ENCODE results near the gene DCTD. TPM values are rescaled to one million over a fixed set of nuclear protein-coding genes. Genes with fewer than 3 reads are reported as not detected.

Gene DCTD
- total and polyA plus RNA-seq, 2 of the 13 experiments (the other 11 are each of a cell fraction or from before 2014, with no cell fraction given), result 85.1 to 95.3 TPM

DNA sequence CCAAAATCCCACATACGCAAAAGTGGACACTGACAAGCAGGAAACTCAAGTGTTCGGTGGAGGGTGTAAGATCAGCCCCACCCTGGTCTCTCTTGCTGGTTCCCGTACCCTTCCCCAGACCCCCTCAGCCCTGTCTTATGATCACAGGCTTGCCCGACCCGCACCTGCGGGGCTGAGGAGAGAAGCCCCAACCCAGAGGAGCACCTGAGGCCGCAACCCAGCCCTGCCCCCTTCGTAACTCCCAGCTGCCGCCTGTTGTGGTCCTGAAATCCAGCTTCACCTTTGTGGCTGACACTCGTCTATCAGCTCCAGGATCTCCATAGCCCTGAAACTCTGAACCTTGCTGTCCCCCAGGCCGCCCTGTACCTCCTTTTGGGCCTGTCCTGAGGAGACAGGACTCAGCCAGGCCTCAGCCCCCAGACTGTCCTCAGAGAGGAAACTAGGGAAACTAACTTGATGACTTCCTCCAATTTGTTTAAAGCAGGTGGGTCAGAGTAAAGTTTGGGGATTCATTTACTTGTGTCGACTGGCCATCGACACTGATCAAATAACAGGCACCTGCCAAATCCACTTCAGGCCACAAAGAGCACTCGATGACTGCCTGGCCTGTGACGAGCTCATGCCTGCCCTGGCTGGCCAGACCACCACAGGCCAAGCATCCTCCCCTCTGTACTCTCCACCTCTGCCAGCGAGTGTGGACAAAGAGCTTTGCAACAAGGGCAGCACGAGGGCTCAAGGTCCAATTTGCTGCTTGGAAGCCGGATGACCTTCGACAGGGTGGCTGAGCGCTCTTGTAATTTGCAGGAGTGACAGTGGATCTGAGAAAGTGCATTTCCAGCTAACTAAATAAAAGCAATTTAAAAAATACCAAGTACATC is 19.3 kb downstream of the DCTD start (continued):
- TF ChIP-seq ZSCAN12 (CRISPR knock-in tag; IDR thresholded peaks at IDR 0.05) (no peak), ZNF773 (CRISPR knock-in tag; IDR thresholded peaks at IDR 0.05; ENCODE audit: borderline replicate concordance) (no peak), ZNF724P (CRISPR knock-in tag; IDR thresholded peaks at IDR 0.05; ENCODE audit: borderline replicate concordance) (peak; percentile 44; the same call in 1 of the 2 replicates), ONECUT2 (CRISPR knock-in tag; IDR thresholded peaks at IDR 0.05) (no peak), ZFP82 (CRISPR knock-in tag; IDR thresholded peaks at IDR 0.05; ENCODE audit: borderline replicate concordance) (no peak), ZKSCAN1 (IDR thresholded peaks at IDR 0.05; ENCODE audit: low read length) (no peak), RBM22 (optimal IDR thresholded peaks at IDR 0.05; ENCODE audit: low read length) (no peak), HOXA3 (CRISPR knock-in tag; IDR thresholded peaks at IDR 0.05) (peak; percentile 88; the same call in 1 of the 2 replicates), ZNF383 (CRISPR knock-in tag; IDR thresholded peaks at IDR 0.05; ENCODE audit: borderline replicate concordance) (peak; percentile 61; the same call in 1 of the 2 replicates), JARID2 (CRISPR knock-in tag; IDR thresholded peaks at IDR 0.05; ENCODE audit: insufficient replicate concordance) (no peak), THYN1 (CRISPR knock-in tag; IDR thresholded peaks at IDR 0.05; ENCODE audit: borderline replicate concordance, low read depth) (0 out of 2 replicates have a peak, but pooled peaks have one; percentile 47), AGO1 (IDR thresholded peaks at IDR 0.05; ENCODE audit: low read depth, low read length, poor library complexity, severe bottlenecking) (no peak), RBM39 (IDR thresholded peaks at IDR 0.05; ENCODE audit: low read depth, low read length, poor library complexity, severe bottlenecking) (peak; percentile 32), NFKBIZ (CRISPR knock-in tag; IDR thresholded peaks at IDR 0.05) (no peak), ZNF329 (CRISPR knock-in tag; IDR thresholded peaks at IDR 0.05; ENCODE audit: low read depth) (no peak), HDAC2 (CRISPR knock-in tag; IDR thresholded peaks at IDR 0.05) (peak; percentile 97), DMAP1 (CRISPR knock-in tag; IDR thresholded peaks at IDR 0.05) (peak; percentile 97), AKAP8 (CRISPR knock-in tag; IDR thresholded peaks at IDR 0.05) (peak; percentile 69; the same call in 1 of the 2 replicates), ZFP36L1 (CRISPR knock-in tag; IDR thresholded peaks at IDR 0.05) (peak; percentile 94)
- TF ChIP-seq, protein P1, sequence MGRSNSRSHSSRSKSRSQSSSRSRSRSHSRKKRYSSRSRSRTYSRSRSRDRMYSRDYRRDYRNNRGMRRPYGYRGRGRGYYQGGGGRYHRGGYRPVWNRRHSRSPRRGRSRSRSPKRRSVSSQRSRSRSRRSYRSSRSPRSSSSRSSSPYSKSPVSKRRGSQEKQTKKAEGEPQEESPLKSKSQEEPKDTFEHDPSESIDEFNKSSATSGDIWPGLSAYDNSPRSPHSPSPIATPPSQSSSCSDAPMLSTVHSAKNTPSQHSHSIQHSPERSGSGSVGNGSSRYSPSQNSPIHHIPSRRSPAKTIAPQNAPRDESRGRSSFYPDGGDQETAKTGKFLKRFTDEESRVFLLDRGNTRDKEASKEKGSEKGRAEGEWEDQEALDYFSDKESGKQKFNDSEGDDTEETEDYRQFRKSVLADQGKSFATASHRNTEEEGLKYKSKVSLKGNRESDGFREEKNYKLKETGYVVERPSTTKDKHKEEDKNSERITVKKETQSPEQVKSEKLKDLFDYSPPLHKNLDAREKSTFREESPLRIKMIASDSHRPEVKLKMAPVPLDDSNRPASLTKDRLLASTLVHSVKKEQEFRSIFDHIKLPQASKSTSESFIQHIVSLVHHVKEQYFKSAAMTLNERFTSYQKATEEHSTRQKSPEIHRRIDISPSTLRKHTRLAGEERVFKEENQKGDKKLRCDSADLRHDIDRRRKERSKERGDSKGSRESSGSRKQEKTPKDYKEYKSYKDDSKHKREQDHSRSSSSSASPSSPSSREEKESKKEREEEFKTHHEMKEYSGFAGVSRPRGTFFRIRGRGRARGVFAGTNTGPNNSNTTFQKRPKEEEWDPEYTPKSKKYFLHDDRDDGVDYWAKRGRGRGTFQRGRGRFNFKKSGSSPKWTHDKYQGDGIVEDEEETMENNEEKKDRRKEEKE (IDR thresholded peaks at IDR 0.05), result no peak
- TF ChIP-seq, protein P2, sequence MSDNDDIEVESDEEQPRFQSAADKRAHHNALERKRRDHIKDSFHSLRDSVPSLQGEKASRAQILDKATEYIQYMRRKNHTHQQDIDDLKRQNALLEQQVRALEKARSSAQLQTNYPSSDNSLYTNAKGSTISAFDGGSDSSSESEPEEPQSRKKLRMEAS (IDR thresholded peaks at IDR 0.05), result peak; percentile 98
- TF ChIP-seq, protein P3, sequence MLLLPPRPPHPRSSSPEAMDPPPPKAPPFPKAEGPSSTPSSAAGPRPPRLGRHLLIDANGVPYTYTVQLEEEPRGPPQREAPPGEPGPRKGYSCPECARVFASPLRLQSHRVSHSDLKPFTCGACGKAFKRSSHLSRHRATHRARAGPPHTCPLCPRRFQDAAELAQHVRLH (CRISPR knock-in tag; IDR thresholded peaks at IDR 0.05; ENCODE audit: borderline replicate concordance, low read depth), result peak; percentile 82; the same call in 1 of the 2 replicates
- TF ChIP-seq, protein P4, sequence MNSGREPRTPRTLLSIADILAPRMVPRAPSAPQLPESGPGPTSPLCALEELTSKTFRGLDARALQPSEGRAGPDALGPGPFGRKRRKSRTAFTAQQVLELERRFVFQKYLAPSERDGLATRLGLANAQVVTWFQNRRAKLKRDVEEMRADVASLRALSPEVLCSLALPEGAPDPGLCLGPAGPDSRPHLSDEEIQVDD (CRISPR knock-in tag; IDR thresholded peaks at IDR 0.05; ENCODE audit: borderline replicate concordance), result 0 out of 2 replicates have a peak, but pooled peaks have one; percentile 43

All from HepG2 (cell line).